ENCODE measurements around the gene THBS2.
"Not testable (repeated sequence)": the region's sequence is repeated elsewhere in the genome, so short reads cannot be mapped to it uniquely, and the experiment has no call there.

Gene THBS2

GRCh38 chr6:169183233-169183632 lies 70.4 kb downstream of the THBS2 start:
- no peak for DNase-seq (ENCODE audit: low read depth)

GRCh38 chr6:169179831-169180230 lies 73.8 kb downstream of the THBS2 start:
- not testable (repeated sequence) for DNase-seq (ENCODE audit: low read depth)

- peak; percentile 73 for DNase-seq (ENCODE audit: low read depth)
These were observed 76.0 kb downstream of the THBS2 start for GRCh38 chr6:169177516-169178166.

GRCh38 chr6:169176361-169176991 lies 77.2 kb downstream of the THBS2 start:
- no peak for DNase-seq (ENCODE audit: low read depth)

GRCh38 chr6:169175360-169175887 lies 78.2 kb downstream of the THBS2 start:
- DNase-seq (ENCODE audit: low read depth) = no peak

- DNase-seq (ENCODE audit: low read depth) = no peak
These were observed 78.9 kb downstream of the THBS2 start for GRCh38 chr6:169174516-169175359.

GRCh38 chr6:169173532-169174268 lies 79.9 kb downstream of the THBS2 start:
- no peak for DNase-seq (ENCODE audit: low read depth)

GRCh38 chr6:169172946-169173345 lies 80.7 kb downstream of the THBS2 start:
- DNase-seq (ENCODE audit: low read depth) = no peak

GRCh38 chr6:169172456-169172855 lies 81.2 kb downstream of the THBS2 start:
- DNase-seq (ENCODE audit: low read depth) = peak; percentile 85

- DNase-seq (ENCODE audit: low read depth) = peak; percentile 98
These were observed 81.7 kb downstream of the THBS2 start for GRCh38 chr6:169171951-169172350.

GRCh38 chr6:169171016-169171415 lies 82.6 kb downstream of the THBS2 start:
- DNase-seq (ENCODE audit: low read depth) = no peak

GRCh38 chr6:169170583-169170955 lies 83.1 kb downstream of the THBS2 start:
- DNase-seq (ENCODE audit: low read depth) = no peak

- DNase-seq (ENCODE audit: low read depth) = no peak
These were observed 83.6 kb downstream of the THBS2 start for GRCh38 chr6:169169941-169170582.

GRCh38 chr6:169169375-169169774 lies 84.3 kb downstream of the THBS2 start:
- DNase-seq (ENCODE audit: low read depth) = no peak

- no peak for DNase-seq (ENCODE audit: low read depth)
These were observed 84.9 kb downstream of the THBS2 start for GRCh38 chr6:169168706-169169105.

- no peak for DNase-seq (ENCODE audit: low read depth)
These were observed 85.4 kb downstream of the THBS2 start for GRCh38 chr6:169168302-169168630.

GRCh38 chr6:169167581-169168301 lies 85.9 kb downstream of the THBS2 start:
- peak; percentile 80 for DNase-seq (ENCODE audit: low read depth)

- no peak for DNase-seq (ENCODE audit: low read depth)
These were observed 86.6 kb downstream of the THBS2 start for GRCh38 chr6:169166896-169167580.

Measured in GM04503 (cell line).